OCI-LY1 (cell line): ENCODE data around the gene MVB12B.

ENCODE experiments used
- H2AFZ ChIP-seq: fragments of 200-600 bp; sonication (generic), shearing (Covaris generic); 2 replicates; pipeline ENCODE4 v1.6.0; 2014; ENCODE audit warnings: antibody characterized with exemption, mild to moderate bottlenecking, low read length
- H3F3A ChIP-seq: fragments of 200-600 bp; sonication (generic), shearing (Covaris generic); 2 replicates; pipeline ENCODE4 v1.6.0; 2014; ENCODE audit warnings: mild to moderate bottlenecking, antibody characterized with exemption, low read length, moderate library complexity; ENCODE audit not compliant: insufficient read depth
- H3K27ac ChIP-seq: fragments of 200-600 bp; sonication (generic); 2 replicates; pipeline ENCODE4 v1.5.1; 2014; ENCODE audit warnings: low read length, mixed run types, mild to moderate bottlenecking, low read depth; ENCODE audit not compliant: poor library complexity, severe bottlenecking
- H3K27me3 ChIP-seq: fragments of 200-600 bp; sonication (generic); 2 replicates; pipeline ENCODE4 v1.6.0; 2014; ENCODE audit warnings: antibody characterized with exemption, mild to moderate bottlenecking, low read length, moderate library complexity; ENCODE audit not compliant: insufficient read depth
- H3K36me3 ChIP-seq: fragments of 200-600 bp; sonication (generic); 2 replicates; pipeline ENCODE4 v1.6.1; 2014; ENCODE audit warnings: mild to moderate bottlenecking, antibody characterized with exemption, low read length, moderate library complexity, mixed read lengths; ENCODE audit not compliant: insufficient read depth
- H3K4me1 ChIP-seq: fragments of 200-600 bp; sonication (generic); 2 replicates; pipeline ENCODE4 v1.5.1; 2014; ENCODE audit warnings: mild to moderate bottlenecking, low read length, moderate library complexity; ENCODE audit not compliant: insufficient read depth, severe bottlenecking
- H3K4me2 ChIP-seq: fragments of 200-600 bp; sonication (generic), shearing (Covaris generic); 2 replicates; pipeline ENCODE4 v1.6.1; 2014; ENCODE audit warnings: low read length
- H3K4me3 ChIP-seq: fragments of 200-600 bp; sonication (generic); 2 replicates; pipeline ENCODE4 v1.5.1; 2014; ENCODE audit warnings: low read length, low read depth, mild to moderate bottlenecking, mixed read lengths; ENCODE audit not compliant: poor library complexity, severe bottlenecking
- H3K79me2 ChIP-seq: fragments of 200-600 bp; shearing (Covaris generic); 2 replicates; pipeline ENCODE4 v1.6.1; 2016; ENCODE audit warnings: mixed run types, low read length, mixed read lengths; ENCODE audit not compliant: insufficient read depth
- H3K9ac ChIP-seq: fragments of 200-600 bp; sonication (generic), shearing (Covaris generic); 2 replicates; pipeline ENCODE4 v1.6.1; 2014; ENCODE audit warnings: mild to moderate bottlenecking, low read length, mixed read lengths
- H3K9me2 ChIP-seq: fragments of 200-600 bp; sonication (generic), shearing (Covaris generic); 2 replicates; pipeline ENCODE4 v1.6.1; 2014; ENCODE audit warnings: low read depth, mild to moderate bottlenecking, low read length, mixed read lengths
- H3K9me3 ChIP-seq: fragments of 200-600 bp; shearing (Covaris generic); 2 replicates; pipeline ENCODE4 v1.6.1; 2014; ENCODE audit warnings: low read length, mixed read lengths
- H4K20me1 ChIP-seq: fragments of 200-600 bp; sonication (generic), shearing (Covaris generic); 2 replicates; pipeline ENCODE4 v1.6.0; 2016; ENCODE audit warnings: mild to moderate bottlenecking, low read length; ENCODE audit not compliant: insufficient read depth
- EZH2 ChIP-seq: fragments of 200-600 bp; sonication (generic), shearing (Covaris generic); IDR thresholded peaks from 2 replicates; pipeline ENCODE4 v1.8.0; 2017; ENCODE audit warnings: borderline replicate concordance, mixed run types, mild to moderate bottlenecking, antibody characterized with exemption, low read length, moderate library complexity, mixed read lengths
- TF ChIP-seq, protein P1 (sequence below): fragments of 200-600 bp; sonication (generic), shearing (Covaris generic); IDR thresholded peaks from 2 replicates; pipeline ENCODE4 v1.5.1; 2017; ENCODE audit warnings: mild to moderate bottlenecking, antibody characterized with exemption, low read length, moderate library complexity, mixed read lengths

The MVB12B gene

DNA sequence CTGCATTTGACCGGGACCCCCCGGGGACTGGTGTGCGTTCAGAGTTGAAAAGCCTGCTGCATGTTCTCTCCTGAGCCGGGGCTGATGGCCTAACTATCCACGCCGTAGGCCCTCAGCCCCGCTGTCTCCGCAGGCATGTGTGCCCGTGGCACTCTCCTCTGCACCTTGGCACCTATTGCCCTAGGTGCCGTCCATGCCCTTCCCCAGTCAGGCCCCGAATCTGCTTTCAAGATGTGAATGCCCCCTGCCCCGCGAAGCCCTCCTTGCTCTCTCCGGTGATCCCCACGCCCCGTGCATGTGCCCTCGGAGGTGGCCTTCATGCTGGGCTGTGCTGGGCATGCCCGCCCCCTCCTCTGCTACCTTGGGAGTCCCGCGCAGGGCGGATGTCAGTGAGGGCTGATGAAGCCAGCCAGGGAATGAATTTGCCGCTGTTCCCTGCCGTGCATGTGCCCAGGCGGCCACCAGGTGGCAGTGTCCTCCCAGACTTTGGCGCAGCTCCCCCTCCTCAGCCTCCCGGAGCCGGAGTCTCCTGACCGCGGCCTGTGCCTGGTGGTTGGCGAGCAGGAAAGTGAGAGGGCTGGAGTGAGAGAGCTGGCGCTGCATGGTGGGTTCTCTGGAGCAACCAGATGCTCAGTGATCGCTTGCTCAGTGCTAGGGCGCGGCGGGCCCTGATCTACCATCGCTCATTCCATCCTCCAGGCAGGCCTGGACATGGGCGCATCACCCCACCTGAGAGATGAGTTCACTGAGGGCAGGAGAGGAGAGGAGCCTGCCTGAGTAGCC lies 174.2 kb downstream of the MVB12B start:
- Histone ChIP-seq H2AFZ (no peak overlapping the region), H3K27ac (no peak overlapping the region), H3K9me2 (no peaks in the 10 kb centered on the region), H3K27me3 (peaks cover 6% of the 10 kb centered on the region; the same call in 1 of the 2 replicates), H3K9me3 (no peaks in the 10 kb centered on the region), H3K79me2 (no peaks in the 10 kb centered on the region), H4K20me1 (no peaks in the 10 kb centered on the region), H3K4me2 (no peak overlapping the region), H3K4me1 (no peaks in the 10 kb centered on the region), H3F3A (no peaks in the 10 kb centered on the region), H3K4me3 (no peak overlapping the region), H3K36me3 (no peaks in the 10 kb centered on the region), H3K9ac (no peak overlapping the region)
- TF ChIP-seq, protein P1, sequence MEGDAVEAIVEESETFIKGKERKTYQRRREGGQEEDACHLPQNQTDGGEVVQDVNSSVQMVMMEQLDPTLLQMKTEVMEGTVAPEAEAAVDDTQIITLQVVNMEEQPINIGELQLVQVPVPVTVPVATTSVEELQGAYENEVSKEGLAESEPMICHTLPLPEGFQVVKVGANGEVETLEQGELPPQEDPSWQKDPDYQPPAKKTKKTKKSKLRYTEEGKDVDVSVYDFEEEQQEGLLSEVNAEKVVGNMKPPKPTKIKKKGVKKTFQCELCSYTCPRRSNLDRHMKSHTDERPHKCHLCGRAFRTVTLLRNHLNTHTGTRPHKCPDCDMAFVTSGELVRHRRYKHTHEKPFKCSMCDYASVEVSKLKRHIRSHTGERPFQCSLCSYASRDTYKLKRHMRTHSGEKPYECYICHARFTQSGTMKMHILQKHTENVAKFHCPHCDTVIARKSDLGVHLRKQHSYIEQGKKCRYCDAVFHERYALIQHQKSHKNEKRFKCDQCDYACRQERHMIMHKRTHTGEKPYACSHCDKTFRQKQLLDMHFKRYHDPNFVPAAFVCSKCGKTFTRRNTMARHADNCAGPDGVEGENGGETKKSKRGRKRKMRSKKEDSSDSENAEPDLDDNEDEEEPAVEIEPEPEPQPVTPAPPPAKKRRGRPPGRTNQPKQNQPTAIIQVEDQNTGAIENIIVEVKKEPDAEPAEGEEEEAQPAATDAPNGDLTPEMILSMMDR: peak; percentile 93
- TF ChIP-seq EZH2: no peak

DNA sequence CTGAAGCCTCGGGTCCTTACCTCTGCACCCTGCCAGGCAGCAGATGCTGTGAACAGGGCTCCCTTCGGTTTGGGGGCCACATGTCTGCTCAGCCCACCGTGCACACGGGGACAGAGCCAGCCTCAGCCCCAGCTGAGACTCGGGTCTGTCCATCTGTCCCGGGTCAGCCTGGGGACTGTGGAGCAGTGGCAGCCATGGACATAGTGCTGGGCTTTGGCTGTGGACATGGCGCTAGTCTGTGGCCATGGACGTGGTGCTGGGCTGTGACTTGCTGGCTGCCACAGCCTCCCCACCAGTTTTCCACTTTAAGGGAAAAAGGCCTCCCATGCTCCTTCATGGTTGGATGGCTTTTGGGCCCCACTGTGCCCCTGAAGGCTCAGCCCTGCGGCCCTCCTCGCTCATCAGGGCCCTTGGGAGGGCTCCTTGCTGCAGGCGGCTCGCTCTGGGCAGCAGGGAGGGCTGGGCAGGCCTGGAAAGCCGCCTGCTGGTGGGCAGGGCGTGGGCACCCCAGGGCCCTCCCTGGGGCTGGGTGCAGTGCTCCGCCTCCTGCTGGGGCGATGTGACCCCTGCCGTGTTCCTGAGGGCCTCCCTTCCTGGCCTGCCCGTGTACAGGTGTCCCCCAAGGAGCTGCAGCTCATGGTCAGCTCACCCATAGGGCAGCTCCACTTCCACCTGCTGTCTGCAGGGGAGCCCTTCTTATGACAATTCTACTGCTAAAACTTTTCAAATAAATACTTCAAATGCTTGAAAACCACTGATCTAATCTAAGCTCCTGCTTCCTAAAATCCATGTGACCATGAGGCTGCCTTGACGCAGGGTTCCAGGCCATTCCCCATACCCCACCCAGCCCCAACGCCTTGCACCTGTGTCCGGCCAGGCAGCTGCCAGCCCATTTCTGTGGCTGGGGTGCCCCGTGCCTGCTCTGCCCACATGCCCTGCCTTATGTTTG lies 175.0 kb downstream of the MVB12B start:
- Histone ChIP-seq H3K4me2 (no peak overlapping the region), H3F3A (no peaks in the 10 kb centered on the region), H3K79me2 (no peaks in the 10 kb centered on the region), H4K20me1 (no peaks in the 10 kb centered on the region), H2AFZ (no peak overlapping the region), H3K27me3 (peaks cover 6% of the 10 kb centered on the region; the same call in 1 of the 2 replicates), H3K9me3 (no peaks in the 10 kb centered on the region), H3K27ac (no peak overlapping the region), H3K36me3 (no peaks in the 10 kb centered on the region), H3K9ac (no peak overlapping the region), H3K4me3 (no peak overlapping the region), H3K4me1 (no peaks in the 10 kb centered on the region), H3K9me2 (no peaks in the 10 kb centered on the region)
- TF ChIP-seq, protein P1: no peak
- no peak for TF ChIP-seq EZH2

DNA sequence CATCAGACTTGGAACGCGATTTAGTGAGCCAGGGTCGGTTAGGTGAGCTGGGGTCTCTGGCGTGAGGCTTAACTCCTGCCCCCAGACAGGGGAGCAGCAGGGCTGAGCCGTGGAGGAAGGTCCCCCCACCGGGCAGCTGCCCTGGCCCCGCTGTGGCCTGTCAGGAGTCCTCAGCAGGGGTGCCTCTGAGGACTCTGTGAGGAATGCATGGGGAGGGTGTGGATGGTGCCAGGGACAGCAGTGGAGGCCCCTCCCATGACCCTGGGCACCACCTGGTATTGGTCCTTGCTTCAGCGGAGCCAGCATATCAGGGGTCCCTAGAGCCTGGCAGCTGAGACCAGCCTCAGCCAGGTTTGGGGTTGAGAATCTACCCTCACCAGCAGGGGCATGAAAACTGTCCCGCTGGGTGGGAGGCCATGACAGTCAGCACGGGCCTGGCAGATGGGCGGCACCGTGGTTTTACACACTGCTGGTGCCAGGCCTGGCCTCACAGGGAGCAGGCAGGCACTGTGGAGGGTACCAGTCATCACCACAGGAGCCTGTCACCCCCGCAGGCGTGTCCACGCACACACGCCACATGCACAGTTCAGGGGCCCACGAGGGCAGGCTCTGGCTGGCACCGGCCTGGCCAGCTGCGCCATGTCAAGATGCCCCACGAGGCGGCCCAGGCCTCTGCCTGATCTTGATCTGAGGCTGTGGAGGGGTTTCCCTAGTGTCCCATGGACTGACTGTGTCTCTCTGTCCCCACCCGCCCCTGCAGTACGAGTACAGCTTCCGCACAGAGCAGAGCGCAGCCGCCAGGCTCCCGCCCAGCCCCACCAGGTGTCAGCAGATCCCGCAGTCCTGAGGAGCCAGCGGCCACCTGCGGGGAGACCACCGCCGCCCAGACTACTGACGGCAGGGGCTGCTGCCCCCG lies 176.0 kb downstream of the MVB12B start:
- Histone ChIP-seq H3F3A (no peaks in the 10 kb centered on the region), H3K9ac (no peak overlapping the region), H3K36me3 (no peaks in the 10 kb centered on the region), H4K20me1 (no peaks in the 10 kb centered on the region), H2AFZ (no peak overlapping the region), H3K27ac (no peak overlapping the region), H3K27me3 (peaks cover 6% of the 10 kb centered on the region; the same call in 1 of the 2 replicates), H3K4me1 (no peaks in the 10 kb centered on the region), H3K4me2 (no peak overlapping the region), H3K9me3 (no peaks in the 10 kb centered on the region), H3K4me3 (no peak overlapping the region), H3K9me2 (no peaks in the 10 kb centered on the region), H3K79me2 (no peaks in the 10 kb centered on the region)
- TF ChIP-seq, protein P1: no peak
- no peak for TF ChIP-seq EZH2
